Large intestine (tissue), 3 donors: ENCODE results near the gene TRIM63. TPM values are rescaled to one million over a fixed set of nuclear protein-coding genes. Genes with fewer than 3 reads are reported as not detected.
A peak's percentile ranks its signal among the peaks of the same experiment; 100 is the strongest.

Experiments used
- DNase-seq, 2 donors: peaks; one replicate each; pipeline versions ENCODE4 v3.0.0 to v3.0.0-alpha.2; 2013
- H3K27ac ChIP-seq: one replicate; pipeline ENCODE4 v1.5.1; 2013; ENCODE audit warnings: low read length
- H3K27me3 ChIP-seq: 2 replicates; pipeline ENCODE4 v1.6.1; 2013; ENCODE audit warnings: low read length; ENCODE audit not compliant: control insufficient read depth, insufficient read depth
- H3K36me3 ChIP-seq: 2 replicates; pipeline ENCODE4 v1.6.1; 2013; ENCODE audit warnings: low read length; ENCODE audit not compliant: control insufficient read depth, insufficient read depth
- H3K4me1 ChIP-seq: one replicate; pipeline ENCODE4 v1.6.1; 2013; ENCODE audit warnings: low read length; ENCODE audit not compliant: control insufficient read depth, insufficient read depth
- H3K4me3 ChIP-seq: one replicate; pipeline ENCODE4 v1.5.1; 2013; ENCODE audit warnings: low read length
- H3K9me3 ChIP-seq: one replicate; pipeline ENCODE4 v1.6.1; 2013; ENCODE audit warnings: mild to moderate bottlenecking, low read depth, low read length, moderate library complexity; ENCODE audit not compliant: control insufficient read depth
- WGBS: methylation state at CpG from one replicate; pipeline ENCODE4 v1.1.5; 2013; ENCODE audit warnings: low lambda C conversion rate; ENCODE audit not compliant: insufficient coverage; 5-methylcytosine and 5-hydroxymethylcytosine counted together
- polyA plus RNA-seq: library from polyadenylated mRNA; unstranded; fragments of 120-200 nt; gene quantifications from one replicate; pipeline ENCODE4 v1.2.1, GENCODE V29; 2013

TRIM63 gene
- polyA plus RNA-seq, 1 donor: 6.4 TPM

GRCh38 chr1:26025517-26025916 is 41.9 kb downstream of the TRIM63 start:
- no peak overlapping the region for H3K4me3 ChIP-seq
- no peaks in the 10 kb centered on the region for H3K27me3 ChIP-seq
- H3K27ac ChIP-seq: no peak overlapping the region
- H3K9me3 ChIP-seq: no peaks in the 10 kb centered on the region
- H3K36me3 ChIP-seq: no peaks in the 10 kb centered on the region
- WGBS: no CpG with 5 or more reads among the region's 5 CpGs
- H3K4me1 ChIP-seq: no peaks in the 10 kb centered on the region
- no peak for DNase-seq

- no peaks in the 10 kb centered on the region for H3K4me1 ChIP-seq
- no peaks in the 10 kb centered on the region for H3K27me3 ChIP-seq
- DNase-seq: no peak
- H3K9me3 ChIP-seq: no peaks in the 10 kb centered on the region
- no peak overlapping the region for H3K27ac ChIP-seq
- H3K4me3 ChIP-seq: no peak overlapping the region
- no peaks in the 10 kb centered on the region for H3K36me3 ChIP-seq
- no CpG with 5 or more reads among the region's 5 CpGs for WGBS
Observed at GRCh38 chr1:26025060-26025459, 42.4 kb downstream of the TRIM63 start.

DNA sequence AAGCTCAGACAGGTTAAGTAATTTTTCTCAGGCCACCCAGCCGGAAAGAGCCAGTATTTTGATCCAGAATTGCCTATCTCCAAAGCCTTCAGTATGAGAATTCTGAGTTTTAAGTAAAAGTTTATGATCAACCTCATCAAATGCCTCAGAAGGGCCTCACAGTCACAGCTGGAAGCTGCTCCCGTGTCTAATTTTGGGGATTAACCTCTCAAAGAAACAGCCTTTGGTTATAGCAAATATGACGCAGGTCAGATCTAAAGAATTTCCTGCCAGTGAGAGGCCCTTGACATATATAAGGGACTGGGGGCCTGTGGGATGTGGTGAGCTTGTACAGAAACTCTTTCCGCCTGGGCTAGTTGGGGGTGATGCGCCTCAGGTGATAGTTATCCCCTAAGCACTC is 43.6 kb downstream of the TRIM63 start:
- Histone ChIP-seq H3K4me3 (no peak overlapping the region), H3K9me3 (no peaks in the 10 kb centered on the region), H3K27ac (no peak overlapping the region), H3K36me3 (no peaks in the 10 kb centered on the region), H3K27me3 (no peaks in the 10 kb centered on the region), H3K4me1 (peaks cover 5% of the 10 kb centered on the region)
- WGBS: no CpG with 5 or more reads among the region's 5 CpGs
- DNase-seq: no peak

- WGBS: no CpG with 5 or more reads among the region's 13 CpGs
- Histone ChIP-seq H3K27ac (no peak overlapping the region), H3K9me3 (no peaks in the 10 kb centered on the region), H3K4me1 (peaks cover 5% of the 10 kb centered on the region), H3K36me3 (no peaks in the 10 kb centered on the region), H3K27me3 (no peaks in the 10 kb centered on the region), H3K4me3 (no peak overlapping the region)
- DNase-seq: no peak
Observed at GRCh38 chr1:26023009-26023408, 44.4 kb downstream of the TRIM63 start.

- Histone ChIP-seq H3K4me3 (no peak overlapping the region), H3K36me3 (no peaks in the 10 kb centered on the region)
Observed at GRCh38 chr1:26022404-26022779, 45.0 kb downstream of the TRIM63 start.

GRCh38 chr1:26021647-26022403 is 45.6 kb downstream of the TRIM63 start, which contains the start of gene EXTL1:
Gene EXTL1 (plus strand): TSS chr1:26021775. CDS start chr1:26022647, 872 bp downstream.
- WGBS: no CpG with 5 or more reads among the region's 15 CpGs
- DNase-seq: peak in 1 of 2 donors; percentile 30
- Histone ChIP-seq H3K27me3 (no peaks in the 10 kb centered on the region), H3K36me3 (no peaks in the 10 kb centered on the region), H3K4me1 (peaks cover 5% of the 10 kb centered on the region), H3K9me3 (no peaks in the 10 kb centered on the region), H3K4me3 (peak within 1 kb of the TSS; percentile 21), H3K27ac (no peak within 1 kb of the TSS)

More at GRCh38 chr1:26022404-26022779, 45.0 kb downstream of the TRIM63 start:
- no peak for DNase-seq
- Histone ChIP-seq H3K4me1 (peaks cover 5% of the 10 kb centered on the region), H3K27me3 (no peaks in the 10 kb centered on the region), H3K27ac (no peak overlapping the region), H3K9me3 (no peaks in the 10 kb centered on the region)
- WGBS: no CpG with 5 or more reads among the region's 8 CpGs

DNA sequence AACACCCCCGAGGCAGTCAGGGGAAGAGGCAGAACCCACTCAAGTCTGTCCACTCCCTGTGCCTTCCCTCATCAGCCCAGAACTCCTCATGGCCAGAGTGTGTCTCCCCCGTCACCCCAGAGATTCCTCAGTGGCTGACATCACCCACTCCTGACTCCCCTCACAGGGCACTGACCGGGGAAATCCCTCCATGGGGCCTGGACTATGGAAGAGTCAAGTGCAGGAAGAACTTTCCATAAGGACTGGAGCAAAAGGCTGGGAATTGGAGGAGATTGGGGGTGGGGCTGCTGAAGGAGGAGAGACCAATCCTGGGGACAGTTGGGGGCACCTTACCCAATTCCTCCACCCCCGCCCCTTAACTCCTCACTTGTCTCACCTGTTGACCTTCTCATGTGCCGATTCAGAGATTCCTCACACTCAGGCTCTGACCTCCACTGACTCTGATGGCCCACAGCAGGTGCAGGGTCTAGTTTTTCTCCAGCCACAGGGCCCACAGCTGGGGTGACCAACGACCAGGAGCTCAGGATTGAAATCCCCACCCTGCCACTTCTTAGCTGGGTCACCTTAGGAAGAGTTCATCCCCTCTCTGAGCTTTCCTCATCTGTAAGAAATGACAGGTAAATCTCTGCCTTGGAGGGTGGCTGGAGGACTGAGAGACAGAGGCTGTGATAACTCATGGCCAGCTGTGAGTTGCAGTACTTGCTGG is 46.3 kb downstream of the TRIM63 start:
- no peak for DNase-seq
- Histone ChIP-seq H3K9me3 (no peaks in the 10 kb centered on the region), H3K4me3 (no peak overlapping the region), H3K4me1 (peaks cover 5% of the 10 kb centered on the region), H3K27me3 (no peaks in the 10 kb centered on the region), H3K27ac (no peak overlapping the region), H3K36me3 (no peaks in the 10 kb centered on the region)
- no CpG with 5 or more reads among the region's 6 CpGs for WGBS

- no peak overlapping the region for H3K27ac ChIP-seq
- no peak overlapping the region for H3K4me3 ChIP-seq
- no CpG with 5 or more reads among the region's 6 CpGs for WGBS
- H3K4me1 ChIP-seq: peaks cover 5% of the 10 kb centered on the region
- H3K36me3 ChIP-seq: no peaks in the 10 kb centered on the region
- no peaks in the 10 kb centered on the region for H3K9me3 ChIP-seq
- no peaks in the 10 kb centered on the region for H3K27me3 ChIP-seq
- DNase-seq: no peak
Observed at GRCh38 chr1:26020330-26020768, 47.1 kb downstream of the TRIM63 start.

- no CpG with 5 or more reads among the region's 8 CpGs for WGBS
- H3K27ac ChIP-seq: no peak overlapping the region
- no peaks in the 10 kb centered on the region for H3K36me3 ChIP-seq
- no peak for DNase-seq
- no peak overlapping the region for H3K4me3 ChIP-seq
- H3K27me3 ChIP-seq: no peaks in the 10 kb centered on the region
- peaks cover 5% of the 10 kb centered on the region for H3K4me1 ChIP-seq
- no peaks in the 10 kb centered on the region for H3K9me3 ChIP-seq
Observed at GRCh38 chr1:26019641-26020315, 47.7 kb downstream of the TRIM63 start.

DNA sequence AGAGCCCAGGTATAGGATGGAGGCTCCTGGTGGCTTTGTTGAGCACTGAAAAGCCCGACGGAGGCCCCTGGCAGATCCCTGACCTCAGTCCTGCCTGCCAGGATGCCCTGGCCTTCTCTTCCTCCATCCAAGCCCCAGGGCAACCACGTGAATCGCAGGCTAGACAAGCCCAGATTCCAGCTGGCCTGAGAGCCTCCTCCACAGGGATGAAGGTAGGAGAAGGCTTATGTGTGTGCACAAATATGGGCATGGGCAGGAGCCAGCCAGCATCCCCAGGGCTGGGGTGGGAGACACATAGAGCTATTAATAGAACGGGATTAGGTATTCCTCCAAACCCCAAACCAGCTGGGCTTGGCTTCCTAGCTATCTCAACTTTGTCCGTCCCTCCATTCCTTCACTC is 49.8 kb downstream of the TRIM63 start:
- Histone ChIP-seq H3K4me1 (peaks cover 10% of the 10 kb centered on the region), H3K36me3 (no peaks in the 10 kb centered on the region), H3K27ac (no peak overlapping the region), H3K27me3 (no peaks in the 10 kb centered on the region), H3K9me3 (no peaks in the 10 kb centered on the region), H3K4me3 (no peak overlapping the region)
- no CpG with 5 or more reads among the region's 6 CpGs for WGBS
- no peak for DNase-seq
